Upper lobe of left lung (tissue), 4 donors: ENCODE measurements around the gene BMPR1B.

ENCODE experiments used
- POLR2AphosphoS5 ChIP-seq, 2 donors: sonication (generic); formaldehyde crosslinking; IDR thresholded peaks; one replicate each; pipeline ENCODE4 v1.5.1; 2017; ENCODE audit warnings: antibody characterized with exemption in 2 of 2
- TF ChIP-seq, protein P1 (sequence below), 6 experiments: fragments of 450-650 bp in 4 of 6; fragments of 200-600 bp in 2 of 6; sonication (generic) in 2 of 6; IDR thresholded peaks; one replicate each; pipeline ENCODE4 v1.5.1; 2016 to 2019; ENCODE audit warnings: antibody characterized with exemption in 6 of 6

DNA sequence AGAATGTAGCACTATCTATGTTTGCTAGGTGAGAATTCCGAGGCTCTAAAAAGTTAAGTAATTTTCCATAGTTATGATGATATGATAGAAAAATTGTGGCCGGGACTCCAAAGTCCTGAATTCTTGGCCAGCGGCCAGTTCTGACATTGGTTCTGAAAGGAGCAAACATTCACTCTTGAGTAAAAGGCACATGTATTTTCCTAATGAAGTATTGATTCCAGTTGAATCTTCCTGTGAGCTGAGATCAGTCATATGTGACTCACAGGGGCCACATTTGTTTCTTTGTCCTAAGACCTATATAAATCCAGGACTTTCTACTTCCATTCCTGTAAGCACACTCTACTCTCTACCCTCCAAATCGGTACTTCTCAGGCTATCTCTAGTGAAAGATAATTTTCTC lies 349.9 kb downstream of the BMPR1B start:
- TF ChIP-seq, protein P1, sequence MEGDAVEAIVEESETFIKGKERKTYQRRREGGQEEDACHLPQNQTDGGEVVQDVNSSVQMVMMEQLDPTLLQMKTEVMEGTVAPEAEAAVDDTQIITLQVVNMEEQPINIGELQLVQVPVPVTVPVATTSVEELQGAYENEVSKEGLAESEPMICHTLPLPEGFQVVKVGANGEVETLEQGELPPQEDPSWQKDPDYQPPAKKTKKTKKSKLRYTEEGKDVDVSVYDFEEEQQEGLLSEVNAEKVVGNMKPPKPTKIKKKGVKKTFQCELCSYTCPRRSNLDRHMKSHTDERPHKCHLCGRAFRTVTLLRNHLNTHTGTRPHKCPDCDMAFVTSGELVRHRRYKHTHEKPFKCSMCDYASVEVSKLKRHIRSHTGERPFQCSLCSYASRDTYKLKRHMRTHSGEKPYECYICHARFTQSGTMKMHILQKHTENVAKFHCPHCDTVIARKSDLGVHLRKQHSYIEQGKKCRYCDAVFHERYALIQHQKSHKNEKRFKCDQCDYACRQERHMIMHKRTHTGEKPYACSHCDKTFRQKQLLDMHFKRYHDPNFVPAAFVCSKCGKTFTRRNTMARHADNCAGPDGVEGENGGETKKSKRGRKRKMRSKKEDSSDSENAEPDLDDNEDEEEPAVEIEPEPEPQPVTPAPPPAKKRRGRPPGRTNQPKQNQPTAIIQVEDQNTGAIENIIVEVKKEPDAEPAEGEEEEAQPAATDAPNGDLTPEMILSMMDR (IDR thresholded peaks at IDR 0.05), result no peak
- no peak for TF ChIP-seq POLR2AphosphoS5 (IDR thresholded peaks at IDR 0.05)
